GM18907 (cell line): ENCODE results near the gene PCBP3.

Source experiments
- ATAC-seq: cut with Tn5 transposase; IDR thresholded peaks from one replicate; pipeline ENCODE4 v1.9.1; 2021; ENCODE audit warnings: mild to moderate bottlenecking, moderate library complexity; ENCODE audit not compliant: unreplicated experiment

PCBP3 gene

DNA sequence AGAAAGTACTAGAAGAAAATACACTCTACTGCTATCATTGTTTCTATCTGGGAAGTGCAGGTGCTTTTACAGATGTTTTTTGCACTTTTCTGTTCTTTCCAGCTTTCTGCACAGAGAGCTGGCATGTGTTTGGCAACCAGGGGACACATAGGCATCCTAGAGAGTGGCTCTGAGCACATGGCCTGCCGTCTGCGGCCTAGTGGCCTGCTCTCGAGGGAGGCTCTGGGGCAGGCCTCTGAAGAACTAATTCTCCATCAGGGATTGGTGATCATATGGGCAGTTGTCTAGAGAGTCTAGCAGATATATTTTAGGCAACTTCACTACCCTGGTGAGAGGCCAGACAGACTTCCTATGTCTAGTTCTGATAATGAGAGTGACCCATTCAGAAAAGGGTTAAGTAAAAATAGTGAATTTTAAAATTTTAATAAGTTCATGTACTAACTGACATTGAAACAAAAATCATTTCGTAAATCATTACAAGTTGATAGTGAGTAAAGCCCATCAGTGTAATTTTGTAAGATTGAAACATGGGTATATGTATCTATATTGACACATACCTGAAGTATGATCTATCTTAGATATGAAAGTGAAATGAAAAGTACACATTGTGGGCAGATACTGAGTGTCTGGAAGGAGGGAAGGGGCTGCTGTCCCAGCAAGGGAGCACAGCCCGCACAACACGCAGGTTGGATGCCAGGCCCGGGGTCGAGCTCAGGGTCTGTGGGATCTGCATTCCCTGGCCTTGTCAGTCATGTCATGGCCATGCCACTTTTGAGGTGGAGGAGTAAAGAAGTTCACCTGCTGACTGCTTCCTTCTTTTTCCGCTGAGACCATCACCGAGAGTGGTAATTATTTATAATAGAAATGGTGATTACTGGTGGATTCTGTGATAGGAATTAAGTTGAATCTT is 79.8 kb downstream of the PCBP3 start:
- ATAC-seq = no peak

DNA sequence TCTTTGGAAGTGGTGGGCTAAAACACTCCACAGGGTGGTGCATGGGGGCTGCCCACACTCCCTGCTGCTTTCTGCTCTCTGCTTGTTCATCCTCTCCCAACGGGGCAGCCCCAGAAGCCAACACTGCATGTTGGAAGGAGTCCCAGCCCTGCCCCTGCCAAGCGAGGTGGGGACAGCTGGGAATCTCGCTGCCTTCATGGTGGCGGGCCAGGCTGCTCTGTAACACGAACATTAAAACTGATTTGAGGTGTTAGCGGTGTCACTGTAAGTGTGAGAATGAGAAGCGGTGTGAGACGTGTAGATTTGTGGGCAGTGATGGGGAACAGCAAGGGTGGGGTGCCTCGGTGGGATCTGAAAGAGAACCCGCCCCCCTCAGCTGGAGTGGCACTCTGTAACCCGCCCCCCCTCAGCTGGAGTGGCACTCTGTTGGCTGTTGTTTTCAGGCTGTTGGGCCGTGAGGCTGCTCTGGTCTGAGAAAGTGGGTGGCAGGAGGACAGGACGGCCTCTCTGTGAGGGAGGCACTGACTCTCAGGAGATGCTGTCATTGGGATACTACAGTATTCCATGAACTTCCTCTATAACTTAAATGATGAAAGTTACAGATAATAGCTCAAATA is 80.9 kb downstream of the PCBP3 start:
- no peak for ATAC-seq

DNA sequence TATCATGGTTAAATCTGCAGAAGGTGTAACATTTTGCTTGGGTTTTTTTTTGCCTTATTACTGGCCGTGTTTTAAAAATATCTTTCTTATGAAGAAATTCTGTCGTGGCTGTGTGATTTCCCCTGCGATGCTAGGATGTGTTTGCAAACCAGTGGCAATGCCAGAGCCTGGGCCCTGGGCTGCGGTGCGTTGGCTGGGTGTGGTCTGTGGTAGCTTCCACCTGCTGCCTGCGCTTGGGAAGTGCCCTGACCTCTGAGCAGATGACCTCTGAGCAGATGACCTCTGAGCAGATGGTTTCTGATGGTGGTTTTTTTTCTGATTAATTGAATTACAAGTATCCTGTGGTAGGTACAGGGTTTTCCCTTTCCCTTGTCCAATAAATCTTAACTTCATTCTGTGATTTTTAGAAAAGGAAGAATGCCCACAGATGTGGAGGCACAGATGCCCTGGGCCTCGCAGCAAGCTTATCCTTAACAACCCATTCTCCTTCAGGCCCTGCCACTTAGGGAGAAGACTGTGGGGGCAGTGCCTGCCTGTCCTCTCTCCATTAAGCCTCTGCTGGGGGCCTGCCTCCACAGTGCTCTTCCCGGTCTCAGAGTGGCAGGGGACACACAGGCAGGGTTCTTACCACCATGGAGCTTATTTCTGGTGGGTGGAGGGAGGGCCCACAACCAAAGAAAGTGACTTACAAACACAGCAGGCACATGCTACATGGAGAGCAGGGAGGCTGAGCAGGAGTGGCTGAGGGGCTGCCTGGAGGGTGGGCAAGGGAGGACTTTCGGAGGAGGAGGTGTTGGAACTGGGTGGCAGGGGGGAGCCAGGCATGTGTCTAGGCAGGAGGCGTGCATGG is 81.7 kb downstream of the PCBP3 start:
- no peak for ATAC-seq

DNA sequence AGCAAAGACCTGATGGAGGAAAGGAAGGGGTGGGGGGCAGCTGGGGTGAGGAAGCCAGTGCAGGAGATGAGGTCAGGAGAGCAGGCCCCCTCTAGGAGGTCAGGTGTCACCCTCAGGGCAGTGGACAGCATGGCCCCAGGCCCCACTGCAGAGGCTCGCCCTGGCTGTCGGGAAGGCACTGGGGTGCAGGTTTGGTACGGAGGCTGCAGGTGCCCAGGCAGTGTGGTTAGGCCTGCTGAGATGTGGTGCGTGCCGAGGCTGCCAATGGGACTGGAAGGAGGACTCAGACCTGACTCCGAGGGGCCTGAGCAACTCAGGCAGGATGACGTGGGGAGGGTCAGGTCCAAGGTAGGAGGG is 82.3 kb downstream of the PCBP3 start:
- no peak for ATAC-seq

DNA sequence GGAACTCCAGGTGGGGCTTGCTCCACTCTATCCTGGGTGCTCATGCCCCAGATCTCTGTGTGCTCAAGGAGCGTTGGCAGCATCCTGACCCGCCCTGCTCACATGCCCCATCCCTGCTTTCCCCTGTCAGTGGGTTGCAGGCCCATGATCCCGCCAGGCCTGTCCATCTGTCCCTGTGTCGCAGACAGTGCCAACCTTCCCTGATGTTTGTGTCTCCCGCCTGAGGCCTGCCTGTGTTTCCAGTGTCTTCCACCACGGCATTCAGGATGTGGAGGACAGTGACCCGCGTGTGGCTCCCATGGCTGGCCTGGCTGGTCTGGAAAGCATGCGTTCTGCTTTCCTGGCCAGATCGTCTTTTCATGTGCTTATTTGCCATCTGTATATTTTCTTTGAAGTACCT is 82.9 kb downstream of the PCBP3 start:
- no peak for ATAC-seq

DNA sequence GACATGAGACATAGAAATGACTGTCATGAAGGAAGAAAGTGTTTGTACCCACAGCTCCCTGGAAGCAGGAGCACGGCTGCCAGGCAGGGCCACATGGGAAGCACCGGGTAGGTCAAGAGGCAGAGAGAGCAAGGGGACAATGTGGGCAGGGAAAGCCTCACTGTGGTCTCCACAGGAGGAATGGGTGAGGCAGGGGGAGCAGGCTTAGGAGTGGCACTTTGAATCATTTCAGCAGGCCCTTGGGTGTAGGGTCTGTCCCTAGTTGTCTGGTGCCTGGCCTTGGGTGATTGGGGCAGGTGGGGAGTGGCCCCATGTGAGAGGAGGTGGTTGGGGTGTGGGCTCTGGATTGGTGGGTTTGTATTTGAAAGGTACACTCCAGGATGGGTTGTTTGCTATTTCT is 83.9 kb downstream of the PCBP3 start:
- ATAC-seq = no peak

GRCh38 chr21:45735259-45736000 is 91.9 kb downstream of the PCBP3 start:
- ATAC-seq = no peak

DNA sequence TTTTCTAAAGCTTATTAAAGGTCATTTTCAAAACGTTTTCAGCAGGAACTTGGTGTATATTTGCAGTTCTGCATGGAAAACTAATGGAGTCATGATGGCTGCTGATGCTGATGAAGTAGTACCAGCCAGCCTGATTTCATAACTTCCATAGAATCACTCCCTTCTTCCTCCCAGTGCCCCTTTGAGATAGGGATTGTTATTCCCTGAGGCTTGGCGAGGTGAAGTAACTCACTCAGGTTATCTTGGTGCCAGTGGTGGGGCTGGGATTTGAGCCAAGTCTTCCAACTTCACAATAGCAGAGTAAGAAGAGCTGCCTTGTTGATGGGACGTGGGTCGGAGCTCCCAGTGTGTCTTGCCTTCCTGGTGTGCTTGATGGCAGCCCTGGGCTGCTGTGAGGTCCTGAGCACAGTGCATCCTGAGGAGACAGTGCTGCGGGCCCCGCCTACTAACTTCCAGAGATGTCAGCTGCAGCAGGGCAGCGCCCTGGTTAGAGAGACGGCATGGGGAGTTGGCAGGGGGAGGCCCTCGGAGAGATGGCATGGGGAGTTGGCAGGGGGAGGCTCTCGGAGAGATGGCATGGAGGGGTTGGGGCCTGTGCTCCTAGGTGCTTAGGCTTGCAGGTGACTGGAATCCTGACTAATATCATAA is 92.6 kb downstream of the PCBP3 start:
- ATAC-seq = no peak

DNA sequence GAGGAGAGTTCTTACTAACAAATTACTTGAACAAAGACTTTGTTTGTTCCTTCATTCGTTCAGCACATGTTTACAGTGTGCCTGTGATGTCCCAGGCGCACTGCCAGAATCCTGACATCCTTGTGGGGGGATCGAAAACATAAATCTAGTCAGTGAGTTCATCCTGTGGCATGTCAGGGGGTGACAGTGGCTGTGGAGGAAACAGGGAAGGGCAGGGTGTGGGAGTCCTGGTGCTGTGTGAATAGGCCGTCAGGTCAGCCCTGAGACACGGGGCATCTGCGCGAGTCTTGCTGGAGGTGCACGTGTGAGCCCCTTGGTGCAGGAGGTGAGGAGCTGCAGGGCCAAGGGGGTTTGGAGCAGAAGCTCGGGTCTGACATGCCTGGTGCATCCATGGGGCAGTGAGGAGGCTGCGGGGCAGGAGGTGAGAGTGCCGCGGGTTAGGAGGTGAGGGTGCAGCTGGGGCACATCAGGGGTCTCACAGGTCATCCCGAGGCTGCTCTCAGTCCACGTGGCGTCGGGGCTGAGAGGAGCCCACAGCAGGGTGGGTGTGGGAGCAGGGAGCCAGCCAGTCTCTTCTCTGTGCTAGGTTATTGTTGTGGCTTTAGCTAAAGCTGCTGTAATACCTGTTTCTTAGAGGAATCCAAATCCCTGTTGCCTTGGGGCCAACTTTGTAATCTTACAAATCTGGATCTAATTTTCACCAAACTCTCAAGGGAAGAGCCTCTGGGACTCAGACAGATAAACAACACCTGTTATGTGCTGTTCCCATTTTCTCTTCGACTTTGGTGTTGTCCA is 93.4 kb downstream of the PCBP3 start:
- no peak for ATAC-seq

DNA sequence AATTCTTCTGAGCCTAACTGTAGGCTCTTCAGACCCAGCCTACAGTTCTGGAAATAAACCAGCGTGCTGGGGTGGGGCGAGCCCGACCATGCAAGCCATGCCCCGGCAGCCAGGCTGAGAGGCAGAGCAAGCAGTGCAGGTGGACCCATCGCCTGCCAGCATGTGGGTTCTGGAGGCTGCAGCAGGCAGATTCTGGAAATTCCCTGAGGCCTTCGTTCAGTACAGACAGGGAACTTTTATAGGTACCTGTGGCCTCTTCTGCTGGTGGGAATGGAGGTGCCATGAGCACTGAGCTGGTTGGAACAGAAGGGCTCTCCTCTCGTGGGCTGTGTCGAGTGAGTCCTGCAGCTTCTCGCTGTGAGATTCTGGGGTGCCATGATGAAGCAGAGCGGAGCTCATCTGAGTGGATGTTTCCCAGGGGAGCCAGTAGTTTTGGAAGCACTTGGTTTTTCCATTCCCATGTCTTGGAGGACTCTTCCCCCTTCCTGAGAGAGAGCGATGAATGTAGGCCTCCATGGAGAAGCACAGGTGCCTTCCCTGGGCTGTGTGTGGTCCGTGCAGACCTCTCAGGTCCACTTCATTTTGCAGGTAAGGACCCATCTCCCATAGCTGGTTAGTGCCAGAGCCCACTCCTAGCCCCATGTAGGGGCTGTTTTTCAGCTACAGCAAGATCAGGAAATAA is 94.1 kb downstream of the PCBP3 start:
- no peak for ATAC-seq

GRCh38 chr21:45739218-45740087 is 95.9 kb downstream of the PCBP3 start:
- ATAC-seq = no peak

DNA sequence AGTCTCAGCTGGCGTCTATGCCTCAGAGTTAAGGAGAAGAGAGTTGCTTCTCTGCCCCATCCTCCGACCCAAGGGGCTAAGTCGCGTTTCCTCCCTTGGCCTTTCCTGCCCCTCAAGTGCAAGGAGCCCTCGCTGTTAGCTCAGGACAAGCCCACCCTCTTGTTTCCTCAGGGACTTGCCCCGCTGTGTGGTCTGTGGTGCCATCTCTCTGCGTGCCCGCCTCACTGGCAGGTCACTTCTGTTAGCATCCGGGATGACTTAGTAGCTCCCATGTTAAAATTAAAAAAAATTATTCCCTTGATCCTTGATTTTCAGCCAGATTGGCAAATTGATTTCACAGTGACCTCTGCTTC is 96.5 kb downstream of the PCBP3 start:
- no peak for ATAC-seq

DNA sequence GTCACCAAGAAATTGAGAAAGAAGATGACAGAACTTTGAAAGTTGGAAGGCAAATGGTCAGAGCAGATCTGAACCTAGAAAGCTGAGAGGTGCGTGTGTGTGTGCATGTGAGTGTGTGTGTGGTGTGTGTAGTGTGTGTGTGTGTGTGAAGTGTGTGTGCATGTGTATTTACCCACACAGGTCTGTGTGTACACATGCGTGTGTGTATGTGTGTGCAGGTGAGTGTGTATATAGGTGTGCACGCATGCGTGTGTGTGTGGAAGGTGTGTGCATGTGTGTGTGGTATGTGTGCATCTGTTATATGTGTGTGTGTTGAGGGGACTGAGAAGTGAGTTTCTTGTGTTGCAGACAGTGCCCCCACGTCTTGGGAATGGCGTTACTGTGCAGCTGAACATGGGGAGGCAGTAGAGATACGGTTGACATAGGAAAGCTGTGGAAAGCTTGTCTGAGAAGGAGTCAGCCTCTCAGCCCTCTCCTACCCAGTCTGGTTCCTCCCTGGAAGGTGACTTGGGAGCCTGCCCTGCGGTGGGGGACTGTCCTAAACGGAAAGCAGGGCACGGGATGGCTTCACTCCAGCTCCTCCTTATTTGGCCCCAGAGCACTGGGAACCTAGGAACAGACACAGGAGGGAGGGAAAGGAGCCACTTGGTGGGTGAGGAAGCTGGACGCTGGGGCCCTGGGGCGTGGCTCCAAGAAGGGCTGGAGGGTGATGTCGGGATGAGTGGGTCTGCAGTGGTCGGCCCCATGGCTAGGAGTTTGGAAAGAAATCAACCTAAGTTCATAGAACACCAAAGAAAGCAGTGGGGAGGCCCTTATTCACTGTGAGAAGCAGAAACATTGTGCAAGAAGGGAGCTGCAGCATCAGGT is 97.2 kb downstream of the PCBP3 start:
- ATAC-seq = no peak

DNA sequence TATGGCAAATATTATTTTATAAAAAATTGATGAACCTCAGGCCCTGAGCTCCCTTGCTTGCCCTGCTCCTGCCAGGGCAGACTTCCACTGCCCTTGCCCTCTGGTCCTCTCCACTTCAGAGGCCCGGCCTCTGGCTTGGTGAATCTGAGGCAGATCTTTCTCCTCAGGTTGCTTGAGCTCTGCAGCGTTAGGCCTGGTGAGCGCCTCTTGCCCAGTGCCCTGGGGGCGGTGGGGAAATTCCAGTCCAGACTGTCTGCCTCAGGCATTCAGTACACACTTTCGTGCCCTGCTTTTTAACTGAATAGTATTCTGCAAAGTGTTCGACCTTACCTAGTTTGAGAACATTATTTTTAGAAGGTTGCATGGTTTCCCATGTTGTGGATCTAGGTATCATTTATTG is 98.2 kb downstream of the PCBP3 start:
- no peak for ATAC-seq

GRCh38 chr21:45742247-45742646 is 98.7 kb downstream of the PCBP3 start:
- no peak for ATAC-seq

DNA sequence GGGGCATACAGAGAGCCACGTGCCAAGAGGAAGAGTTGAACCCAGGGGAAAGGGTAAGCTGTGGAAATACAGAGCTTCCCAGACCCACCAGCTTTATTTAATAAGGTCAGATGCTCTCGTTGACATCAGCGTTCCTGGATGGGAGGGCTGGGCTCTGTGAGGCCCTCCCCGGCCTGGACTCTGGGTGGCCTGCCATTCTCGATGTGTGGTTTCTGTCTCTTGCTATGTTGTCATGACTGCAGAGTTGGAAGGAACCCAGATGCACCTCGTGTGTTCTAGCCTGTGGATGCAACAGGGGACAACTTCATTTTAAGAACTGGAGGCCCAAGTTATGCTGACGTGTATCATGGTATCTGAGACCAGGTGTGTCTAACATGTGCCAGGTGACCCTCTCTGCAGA is 101.7 kb downstream of the PCBP3 start:
- ATAC-seq = no peak

GRCh38 chr21:45747233-45747766 is 103.8 kb downstream of the PCBP3 start:
- no peak for ATAC-seq
